Neural cell (in vitro differentiated cells): Measurements from ENCODE around the gene STXBP4.

Experiments
- MXI1 ChIP-seq: fragments of 450-650 bp; conservative IDR thresholded peaks from 2 replicates; pipeline ENCODE4 v1.6.1; 2014; ENCODE audit warnings: antibody characterized with exemption, mild to moderate bottlenecking; ENCODE audit not compliant: poor library complexity, severe bottlenecking
- POLR2AphosphoS5 ChIP-seq: IDR thresholded peaks from 2 replicates; pipeline ENCODE4 v1.6.1; 2012
- RAD21 ChIP-seq: fragments of 450-650 bp; conservative IDR thresholded peaks from 2 replicates; pipeline ENCODE4 v1.6.1; 2014; ENCODE audit warnings: antibody characterized with exemption, mild to moderate bottlenecking, moderate library complexity
- TF ChIP-seq, protein P1 (sequence below): fragments of 450-650 bp; IDR thresholded peaks from 2 replicates; pipeline ENCODE4 v1.5.1; 2014; ENCODE audit warnings: antibody characterized with exemption, mild to moderate bottlenecking, moderate library complexity; ENCODE audit not compliant: poor library complexity, severe bottlenecking

GRCh38 chr17:55166506-55166905 is 197.9 kb downstream of the STXBP4 start:
- TF ChIP-seq, protein P1, sequence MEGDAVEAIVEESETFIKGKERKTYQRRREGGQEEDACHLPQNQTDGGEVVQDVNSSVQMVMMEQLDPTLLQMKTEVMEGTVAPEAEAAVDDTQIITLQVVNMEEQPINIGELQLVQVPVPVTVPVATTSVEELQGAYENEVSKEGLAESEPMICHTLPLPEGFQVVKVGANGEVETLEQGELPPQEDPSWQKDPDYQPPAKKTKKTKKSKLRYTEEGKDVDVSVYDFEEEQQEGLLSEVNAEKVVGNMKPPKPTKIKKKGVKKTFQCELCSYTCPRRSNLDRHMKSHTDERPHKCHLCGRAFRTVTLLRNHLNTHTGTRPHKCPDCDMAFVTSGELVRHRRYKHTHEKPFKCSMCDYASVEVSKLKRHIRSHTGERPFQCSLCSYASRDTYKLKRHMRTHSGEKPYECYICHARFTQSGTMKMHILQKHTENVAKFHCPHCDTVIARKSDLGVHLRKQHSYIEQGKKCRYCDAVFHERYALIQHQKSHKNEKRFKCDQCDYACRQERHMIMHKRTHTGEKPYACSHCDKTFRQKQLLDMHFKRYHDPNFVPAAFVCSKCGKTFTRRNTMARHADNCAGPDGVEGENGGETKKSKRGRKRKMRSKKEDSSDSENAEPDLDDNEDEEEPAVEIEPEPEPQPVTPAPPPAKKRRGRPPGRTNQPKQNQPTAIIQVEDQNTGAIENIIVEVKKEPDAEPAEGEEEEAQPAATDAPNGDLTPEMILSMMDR, result no peak
- TF ChIP-seq MXI1 (no peak), POLR2AphosphoS5 (no peak), RAD21 (no peak)
